WTC11 (cell line): ENCODE data around the gene FTL.

Experiments
- CTCF ChIP-seq: fragments of 200-600 bp; IDR thresholded peaks from 2 replicates; pipeline ENCODE4 v1.8.0; 2022; ENCODE audit warnings: antibody characterized with exemption
- ESRRA ChIP-seq: sonication (generic); formaldehyde crosslinking; IDR thresholded peaks from 2 replicates; pipeline ENCODE4 v1.8.1; 2022; ENCODE audit warnings: mild to moderate bottlenecking, missing genetic modification reagents, borderline replicate concordance
- HMGXB4 ChIP-seq: sonication (generic); formaldehyde crosslinking; IDR thresholded peaks from 2 replicates; pipeline ENCODE4 v1.8.1; 2023; ENCODE audit warnings: mild to moderate bottlenecking, moderate library complexity, missing genetic modification reagents
- MLX ChIP-seq: sonication (generic); formaldehyde crosslinking; IDR thresholded peaks from 2 replicates; pipeline ENCODE4 v1.8.1; 2023; ENCODE audit warnings: mild to moderate bottlenecking, missing genetic modification reagents, moderate library complexity
- NR1H2 ChIP-seq: sonication (generic); formaldehyde crosslinking; IDR thresholded peaks from 2 replicates; pipeline ENCODE4 v1.9.0; 2021; ENCODE audit warnings: mild to moderate bottlenecking, moderate library complexity, missing genetic modification reagents
- PRDM15 ChIP-seq: sonication (generic); formaldehyde crosslinking; IDR thresholded peaks from 2 replicates; pipeline ENCODE4 v1.8.0; 2022; ENCODE audit warnings: missing genetic modification reagents
- TEAD1 ChIP-seq: sonication (generic); formaldehyde crosslinking; IDR thresholded peaks from 2 replicates; pipeline ENCODE4 v1.8.0; 2022; ENCODE audit warnings: mild to moderate bottlenecking, missing genetic modification reagents
- ZNF416 ChIP-seq: fragments of 250-450 bp; sonication (Bioruptor Pico); IDR thresholded peaks from 2 replicates; pipeline ENCODE4 v1.9.0; 2021; ENCODE audit warnings: mild to moderate bottlenecking, inconsistent platforms
- ZNF532 ChIP-seq: fragments of 250-450 bp; sonication (Bioruptor Pico); IDR thresholded peaks from 2 replicates; pipeline ENCODE4 v1.9.0; 2021; ENCODE audit warnings: mild to moderate bottlenecking, borderline replicate concordance
- ZNF671 ChIP-seq: fragments of 250-450 bp; sonication (Bioruptor Pico); IDR thresholded peaks from 2 replicates; pipeline ENCODE4 v1.8.0; 2021; ENCODE audit warnings: mild to moderate bottlenecking

- TF ChIP-seq CTCF (no peak), ZNF532 (CRISPR knock-in tag) (no peak), HMGXB4 (CRISPR knock-in tag) (no peak), TEAD1 (CRISPR knock-in tag) (no peak), ZNF671 (CRISPR knock-in tag) (no peak), MLX (CRISPR knock-in tag) (no peak), PRDM15 (CRISPR knock-in tag) (no peak), ZNF416 (CRISPR knock-in tag) (no peak), NR1H2 (CRISPR knock-in tag) (no peak), ESRRA (CRISPR knock-in tag) (no peak)
Measured at GRCh38 chr19:48958006-48958405, 7.1 kb upstream of the FTL start.
